B cell (primary cell): ENCODE measurements around the gene ANKRD40CL. TPM values are rescaled to one million over a fixed set of nuclear protein-coding genes. Genes with fewer than 3 reads are reported as not detected.

Experiments
- ATAC-seq: fragments of 200-7000 bp; cut with Tn5 transposase; one replicate; pipeline ENCODE4 v1.10.0; 2021; ENCODE audit warnings: low read depth, mild to moderate bottlenecking, moderate number of reproducible peaks, moderate library complexity
- CTCF ChIA-PET: fragments of 350-600 bp; sonication (Branson Sonifier 250); formaldehyde crosslinking; loops from one replicate; lab custom pipeline; 2021; ENCODE audit warnings: antibody characterized with exemption, inconsistent platforms; lab: Charles Lee
- POLR2A ChIA-PET: fragments of 350-600 bp; sonication (Branson Sonifier 250); formaldehyde crosslinking; loops from one replicate; lab custom pipeline; 2021; ENCODE audit warnings: antibody characterized with exemption; lab: Charles Lee
- DNase-seq: peaks from one replicate; pipeline ENCODE4 v3.0.0; 2013
- H2AFZ ChIP-seq: 2 replicates; pipeline ENCODE4 v1.6.1; 2012; ENCODE audit warnings: mild to moderate bottlenecking, low read depth, low read length; ENCODE audit not compliant: insufficient read depth, poor library complexity, severe bottlenecking
- H3K27ac ChIP-seq, 2 donors: 1 replicate in 1 of 2; 2 replicates in 1 of 2; pipeline ENCODE4 v1.5.1; 2012 to 2013; ENCODE audit warnings: low read length in 2 of 2, mild to moderate bottlenecking in 2 of 2, moderate library complexity in 1 of 2
- H3K27me3 ChIP-seq, 4 experiments: fragments of 200-600 bp in 1 of 4; sonication (generic) in 1 of 4; replicated peaks in 1 of 4; 1 replicate in 2 of 4; 2 replicates in 2 of 4; pipeline versions ENCODE4 v1.6.1 to v1.7.0; 2013 to 2016; ENCODE audit warnings: low read length in 3 of 4, mild to moderate bottlenecking in 2 of 4, mixed read lengths in 1 of 4, moderate library complexity in 1 of 4; ENCODE audit not compliant: insufficient read depth in 4 of 4, control insufficient read depth in 3 of 4; ENCODE audit errors: control extremely low read depth in 1 of 4
- H3K36me3 ChIP-seq, 2 experiments: replicated peaks in 1 of 2; 1 replicate in 1 of 2; 2 replicates in 1 of 2; pipeline versions ENCODE4 v1.6.1 to v1.7.1; 2013; ENCODE audit warnings: low read length in 1 of 2; ENCODE audit not compliant: insufficient read depth in 2 of 2, control insufficient read depth in 1 of 2; ENCODE audit errors: control extremely low read depth in 1 of 2, extremely low read depth in 1 of 2
- H3K4me1 ChIP-seq, 2 donors: fragments of 200-600 bp in 1 of 2; sonication (generic) in 1 of 2; 1 replicate in 1 of 2; 2 replicates in 1 of 2; pipeline versions ENCODE4 v1.5.1 to v1.6.1; 2013 to 2017; ENCODE audit warnings: low read length in 2 of 2; ENCODE audit not compliant: control insufficient read depth in 2 of 2, insufficient read depth in 2 of 2
- H3K4me2 ChIP-seq: replicated peaks from 2 replicates; pipeline ENCODE3; 2012; ENCODE audit warnings: mild to moderate bottlenecking, low read depth, low read length; ENCODE audit not compliant: poor library complexity, severe bottlenecking
- H3K4me3 ChIP-seq, 5 experiments: fragments of 200-600 bp in 1 of 5; sonication (generic) in 1 of 5; 1 replicate in 3 of 5; 2 replicates in 2 of 5; pipeline versions ENCODE4 v1.5.1 to v1.7.0; 2011 to 2016; ENCODE audit warnings: low read length in 4 of 5, mild to moderate bottlenecking in 4 of 5, low read depth in 2 of 5, control low read depth in 1 of 5, moderate library complexity in 1 of 5; ENCODE audit not compliant: insufficient read depth in 1 of 5; ENCODE audit errors: control extremely low read depth in 1 of 5, extremely low read depth in 1 of 5
- H3K79me2 ChIP-seq: fragments of 200-600 bp; sonication (generic); one replicate; pipeline ENCODE4 v1.6.0; 2016; ENCODE audit warnings: low read length; ENCODE audit not compliant: control insufficient read depth, insufficient read depth
- H3K9ac ChIP-seq: fragments of 200-600 bp; sonication (generic); 2 replicates; pipeline ENCODE4 v1.6.1; 2017; ENCODE audit warnings: mild to moderate bottlenecking, low read length, moderate library complexity
- H3K9me3 ChIP-seq, 3 donors: one replicate each; pipeline versions ENCODE4 v1.6.1 to v1.7.1; 2013; ENCODE audit warnings: low read length in 2 of 3; ENCODE audit not compliant: control insufficient read depth in 2 of 3, insufficient read depth in 1 of 3; ENCODE audit errors: control extremely low read depth in 1 of 3
- H4K20me1 ChIP-seq: 2 replicates; pipeline ENCODE4 v1.6.0; 2012; ENCODE audit warnings: mild to moderate bottlenecking, low read length; ENCODE audit not compliant: insufficient read depth, control insufficient read depth, poor library complexity, severe bottlenecking
- H3K27ac Mint-ChIP-seq: one replicate; pipeline ENCODE4 v1.8.0; 2021; ENCODE audit warnings: mixed read lengths
- H3K27me3 Mint-ChIP-seq: one replicate; pipeline ENCODE4 v1.8.0; 2021; ENCODE audit warnings: mixed read lengths
- H3K4me1 Mint-ChIP-seq: one replicate; pipeline ENCODE4 v1.8.0; 2021; ENCODE audit warnings: mixed read lengths
- H3K4me3 Mint-ChIP-seq: one replicate; pipeline ENCODE4 v1.8.0; 2021; ENCODE audit warnings: mixed read lengths
- H3K9me3 Mint-ChIP-seq: one replicate; pipeline ENCODE4 v1.8.0; 2022; ENCODE audit warnings: mixed read lengths; ENCODE audit not compliant: insufficient read depth
- EZH2 ChIP-seq: IDR thresholded peaks from 2 replicates; pipeline ENCODE4 v1.6.1; 2012; ENCODE audit warnings: borderline replicate concordance, low read depth, mild to moderate bottlenecking, moderate library complexity, low read length; ENCODE audit not compliant: insufficient read depth, poor library complexity, severe bottlenecking
- WGBS: methylation state at CpG from one replicate; pipeline ENCODE4 v1.1.5; 2013; ENCODE audit warnings: missing lambda C conversion rate; ENCODE audit not compliant: insufficient coverage; 5-methylcytosine and 5-hydroxymethylcytosine counted together
- intact Hi-C: fragments of 100-400 bp; cut with micrococcal nuclease; formaldehyde crosslinking; loops from one replicate; pipeline ENCODE4 v1.10.0; 2022
- polyA plus RNA-seq: library from polyadenylated mRNA; depleted of rRNA; stranded (reverse); fragments of >200 nt; gene quantifications from 2 replicates; pipeline ENCODE4 v1.2.3, GENCODE V29; 2012
- total RNA-seq, 2 donors: library from RNA; stranded (reverse); fragments of 120-200 nt in 1 of 2; gene quantifications; 1 replicate in 1 of 2; 2 replicates in 1 of 2; pipeline versions ENCODE4 v1.2.3 to v1.2.4, GENCODE V29; 2013 to 2022
- TF ChIP-seq, protein P1 (sequence below): fragments of 200-600 bp; IDR thresholded peaks from one replicate; pipeline ENCODE4 v1.8.0; 2022; ENCODE audit warnings: antibody characterized with exemption, mild to moderate bottlenecking

Gene ANKRD40CL
- total and polyA plus RNA-seq, 2 donors (not counting 1 experiment from before 2014, with no cell fraction given): not detected

DNA sequence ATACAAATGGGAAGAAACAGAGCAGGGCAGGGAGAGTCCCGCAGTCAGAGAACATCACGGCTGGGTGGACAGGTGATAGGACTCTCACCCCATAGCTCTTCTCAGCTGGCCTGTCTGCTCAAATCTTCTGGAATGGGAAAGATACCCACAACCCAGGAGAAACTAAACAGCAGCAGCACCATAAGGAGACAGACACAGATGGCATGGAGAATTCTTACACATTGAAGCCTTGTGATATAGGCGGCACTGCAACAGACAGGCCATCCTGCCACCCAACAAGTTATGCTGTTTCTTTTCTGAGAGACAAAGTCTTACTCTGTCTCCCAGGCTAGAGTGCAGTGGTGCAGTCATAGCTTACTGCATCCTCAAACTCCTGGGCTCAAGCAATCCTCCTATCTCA is 8.6 kb upstream of the ANKRD40CL start:
- Histone ChIP-seq H3K27me3 (no peaks in the 10 kb centered on the region), H3K9me3 (peaks cover 0 to under 1% (median 0%) of the 10 kb centered on the region in 3 donors), H3K27ac (no peak overlapping the region), H3K79me2 (no peaks in the 10 kb centered on the region), H4K20me1 (no peaks in the 10 kb centered on the region), H3K4me3 (no peak overlapping the region), H3K36me3 (no peaks in the 10 kb centered on the region), H2AFZ (no peak overlapping the region), H3K4me1 (no peaks in the 10 kb centered on the region), H3K9ac (no peak overlapping the region), H3K4me2 (no peak overlapping the region)
- ATAC-seq (no peak), DNase-seq (no peak)
- TF ChIP-seq, protein P1, sequence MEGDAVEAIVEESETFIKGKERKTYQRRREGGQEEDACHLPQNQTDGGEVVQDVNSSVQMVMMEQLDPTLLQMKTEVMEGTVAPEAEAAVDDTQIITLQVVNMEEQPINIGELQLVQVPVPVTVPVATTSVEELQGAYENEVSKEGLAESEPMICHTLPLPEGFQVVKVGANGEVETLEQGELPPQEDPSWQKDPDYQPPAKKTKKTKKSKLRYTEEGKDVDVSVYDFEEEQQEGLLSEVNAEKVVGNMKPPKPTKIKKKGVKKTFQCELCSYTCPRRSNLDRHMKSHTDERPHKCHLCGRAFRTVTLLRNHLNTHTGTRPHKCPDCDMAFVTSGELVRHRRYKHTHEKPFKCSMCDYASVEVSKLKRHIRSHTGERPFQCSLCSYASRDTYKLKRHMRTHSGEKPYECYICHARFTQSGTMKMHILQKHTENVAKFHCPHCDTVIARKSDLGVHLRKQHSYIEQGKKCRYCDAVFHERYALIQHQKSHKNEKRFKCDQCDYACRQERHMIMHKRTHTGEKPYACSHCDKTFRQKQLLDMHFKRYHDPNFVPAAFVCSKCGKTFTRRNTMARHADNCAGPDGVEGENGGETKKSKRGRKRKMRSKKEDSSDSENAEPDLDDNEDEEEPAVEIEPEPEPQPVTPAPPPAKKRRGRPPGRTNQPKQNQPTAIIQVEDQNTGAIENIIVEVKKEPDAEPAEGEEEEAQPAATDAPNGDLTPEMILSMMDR: no peak
- no peak for TF ChIP-seq EZH2
- H3K4me3 Mint-ChIP-seq: no peak overlapping the region
- no peaks in the 10 kb centered on the region for H3K9me3 Mint-ChIP-seq
- no peaks in the 10 kb centered on the region for H3K27me3 Mint-ChIP-seq
- peaks cover 7% of the 10 kb centered on the region for H3K4me1 Mint-ChIP-seq
- POLR2A ChIA-PET: no interaction called here
- 96% methylated on average over 3 of the region's 3 CpGs for WGBS
- CTCF ChIA-PET: no interaction called here
- H3K27ac Mint-ChIP-seq: no peak overlapping the region
- intact Hi-C loops: no loop called here

DNA sequence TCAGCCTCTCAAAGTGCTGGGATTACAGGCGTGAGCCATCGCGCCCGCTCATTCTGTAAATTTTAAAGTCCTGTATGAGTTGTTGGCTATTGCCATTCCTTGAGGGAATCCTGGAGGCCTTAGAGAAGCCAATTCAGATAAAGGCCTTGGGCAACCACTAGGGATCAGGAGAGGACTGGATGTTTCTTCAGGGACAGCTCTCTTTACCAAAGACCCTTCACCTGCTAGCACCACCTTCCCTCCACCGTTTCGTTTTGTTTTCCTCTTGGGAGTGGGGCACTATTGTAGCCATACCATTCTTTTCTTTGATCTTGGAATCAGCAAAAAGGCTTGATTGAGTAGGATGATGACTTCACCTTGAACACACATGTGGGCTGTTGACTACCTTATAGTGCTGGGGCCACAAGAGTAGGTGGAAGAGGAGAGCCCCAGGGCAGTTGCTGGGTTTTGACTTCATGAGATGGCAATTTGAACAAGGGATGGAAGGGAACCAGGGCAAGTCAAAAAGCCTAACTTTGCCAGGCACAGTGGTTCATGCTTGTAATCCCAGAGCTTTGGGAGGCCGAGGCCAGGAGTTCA is 7.0 kb upstream of the ANKRD40CL start:
- H4K20me1 ChIP-seq: no peaks in the 10 kb centered on the region
- intact Hi-C loops: no loop called here
- no peak overlapping the region for H2AFZ ChIP-seq
- H3K4me3 ChIP-seq: no peak overlapping the region
- H3K4me1 Mint-ChIP-seq: peaks cover 7% of the 10 kb centered on the region
- H3K36me3 ChIP-seq: no peaks in the 10 kb centered on the region
- POLR2A ChIA-PET: no interaction called here
- no peak overlapping the region for H3K4me3 Mint-ChIP-seq
- no peak overlapping the region for H3K4me2 ChIP-seq
- H3K27ac ChIP-seq: no peak overlapping the region
- 95% methylated on average over 5 of the region's 7 CpGs for WGBS
- DNase-seq (no peak), ATAC-seq (no peak)
- no peaks in the 10 kb centered on the region for H3K9me3 ChIP-seq
- TF ChIP-seq EZH2: no peak
- TF ChIP-seq, protein P1: no peak
- no peak overlapping the region for H3K9ac ChIP-seq
- H3K79me2 ChIP-seq: no peaks in the 10 kb centered on the region
- H3K27me3 Mint-ChIP-seq: no peaks in the 10 kb centered on the region
- no peaks in the 10 kb centered on the region for H3K27me3 ChIP-seq
- no peak overlapping the region for H3K27ac Mint-ChIP-seq
- H3K4me1 ChIP-seq: no peaks in the 10 kb centered on the region
- CTCF ChIA-PET: no interaction called here
- H3K9me3 Mint-ChIP-seq: no peaks in the 10 kb centered on the region
